ENCODE results near the gene NPPB.
"Not testable (repeated sequence)": the region's sequence is repeated elsewhere in the genome, so short reads cannot be mapped to it uniquely, and the experiment has no call there.

Gene NPPB

GRCh38 chr1:11858613-11858967 is at the start of gene NPPB:
Gene NPPB, minus strand, starts transcription at chr1:11858945. Its CDS starts 112 bp downstream, at chr1:11858833.
- no peak for DNase-seq

GRCh38 chr1:11908095-11908675 is 49.4 kb upstream of the NPPB start:
- peak; percentile 98 for DNase-seq

- DNase-seq = peak; percentile 97
Observed at GRCh38 chr1:11907275-11908094, 48.7 kb upstream of the NPPB start.

- no peak for DNase-seq
Observed at GRCh38 chr1:11906870-11907269, 48.1 kb upstream of the NPPB start.

- DNase-seq = no peak
Observed at GRCh38 chr1:11904978-11905377, 46.2 kb upstream of the NPPB start.

- DNase-seq = not testable (repeated sequence)
Observed at GRCh38 chr1:11904156-11904555, 45.4 kb upstream of the NPPB start.

- DNase-seq = no peak
Observed at GRCh38 chr1:11903210-11903609, 44.5 kb upstream of the NPPB start.

- DNase-seq = not testable (repeated sequence)
Observed at GRCh38 chr1:11901446-11901845, 42.7 kb upstream of the NPPB start.

GRCh38 chr1:11898831-11899467 is 40.2 kb upstream of the NPPB start:
- DNase-seq = no peak

- no peak for DNase-seq
Observed at GRCh38 chr1:11898086-11898785, 39.5 kb upstream of the NPPB start.

GRCh38 chr1:11894501-11894900 is 35.8 kb upstream of the NPPB start:
- not testable (repeated sequence) for DNase-seq

- peak; percentile 73 for DNase-seq
Observed at GRCh38 chr1:11893907-11894251, 35.1 kb upstream of the NPPB start.

GRCh38 chr1:11891433-11892186 is 32.9 kb upstream of the NPPB start:
- DNase-seq = no peak

- no peak for DNase-seq
Observed at GRCh38 chr1:11888877-11889208, 30.1 kb upstream of the NPPB start.

GRCh38 chr1:11888206-11888876 is 29.6 kb upstream of the NPPB start:
- no peak for DNase-seq

GRCh38 chr1:11887666-11888007 is 28.9 kb upstream of the NPPB start:
- DNase-seq = no peak

GRCh38 chr1:11886986-11887665 is 28.4 kb upstream of the NPPB start:
- no peak for DNase-seq

GRCh38 chr1:11885916-11886315 is 27.2 kb upstream of the NPPB start:
- no peak for DNase-seq

GRCh38 chr1:11882814-11883538 is 24.2 kb upstream of the NPPB start:
- peak; percentile 98 for DNase-seq

GRCh38 chr1:11881749-11882441 is 23.1 kb upstream of the NPPB start:
- peak; percentile 44 for DNase-seq

Data from hematopoietic multipotent progenitor cell treated with erythropoietin and hydrocortisone succinate and interleukin-3 and kit ligand, for 8 days (in vitro differentiated cells).